DOHH2 (cell line): ENCODE measurements around the gene GSS.

Experiments used
- H3F3A ChIP-seq: fragments of 200-600 bp; sonication (generic), shearing (Covaris generic); 2 replicates; pipeline ENCODE4 v1.6.0; 2016; ENCODE audit warnings: antibody characterized with exemption, mild to moderate bottlenecking; ENCODE audit not compliant: control insufficient read depth, insufficient read depth
- H3K27ac ChIP-seq: fragments of 200-600 bp; sonication (generic); 2 replicates; pipeline ENCODE4 v1.5.1; 2014; ENCODE audit warnings: low read depth, mild to moderate bottlenecking, low read length, moderate library complexity
- H3K27me3 ChIP-seq: fragments of 200-600 bp; sonication (generic); 2 replicates; pipeline ENCODE4 v1.6.1; 2014; ENCODE audit warnings: mild to moderate bottlenecking, low read length, mixed read lengths; ENCODE audit not compliant: control insufficient read depth
- H3K36me3 ChIP-seq: fragments of 200-600 bp; sonication (generic); 2 replicates; pipeline ENCODE4 v1.6.1; 2014; ENCODE audit warnings: mild to moderate bottlenecking, low read length, moderate library complexity, mixed read lengths; ENCODE audit not compliant: control insufficient read depth
- H3K4me1 ChIP-seq: fragments of 200-600 bp; sonication (generic); 2 replicates; pipeline ENCODE4 v1.6.1; 2014; ENCODE audit warnings: mild to moderate bottlenecking, low read length, mixed read lengths; ENCODE audit not compliant: control insufficient read depth
- H3K4me2 ChIP-seq: fragments of 200-600 bp; sonication (generic); 2 replicates; pipeline ENCODE4 v1.6.0; 2014; ENCODE audit warnings: mild to moderate bottlenecking, low read length, moderate library complexity
- H3K4me3 ChIP-seq: fragments of 200-600 bp; sonication (generic); 2 replicates; pipeline ENCODE4 v1.5.1; 2014; ENCODE audit warnings: mild to moderate bottlenecking, low read length, mixed read lengths
- H3K79me2 ChIP-seq: fragments of 200-600 bp; sonication (generic); 2 replicates; pipeline ENCODE4 v1.6.1; 2014; ENCODE audit warnings: mild to moderate bottlenecking, low read length, mixed read lengths; ENCODE audit not compliant: control insufficient read depth
- H3K9me2 ChIP-seq: fragments of 200-600 bp; sonication (generic); replicated peaks from 2 replicates; pipeline ENCODE4 v1.6.1; 2014; ENCODE audit warnings: mild to moderate bottlenecking, low read length, mixed read lengths; ENCODE audit not compliant: control insufficient read depth
- H3K9me3 ChIP-seq: fragments of 200-600 bp; sonication (generic); 2 replicates; pipeline ENCODE4 v1.6.1; 2014; ENCODE audit warnings: antibody characterized with exemption, low read length, mixed read lengths; ENCODE audit not compliant: control insufficient read depth, insufficient read depth
- H4K20me1 ChIP-seq: fragments of 200-600 bp; sonication (generic); 2 replicates; pipeline ENCODE4 v1.6.0; 2014; ENCODE audit warnings: low read depth, mild to moderate bottlenecking, antibody characterized with exemption, low read length, moderate library complexity; ENCODE audit not compliant: control insufficient read depth, insufficient read depth
- CTCF ChIP-seq: fragments of 200-600 bp; sonication (generic); IDR thresholded peaks from one replicate; pipeline ENCODE4 v1.5.1; 2014; ENCODE audit warnings: antibody characterized with exemption, mild to moderate bottlenecking, low read depth, low read length; ENCODE audit not compliant: poor library complexity, severe bottlenecking
- EZH2phosphoT487 ChIP-seq: fragments of 200-600 bp; sonication (generic); IDR thresholded peaks from 2 replicates; pipeline ENCODE4 v1.6.1; 2017; ENCODE audit warnings: borderline replicate concordance, mild to moderate bottlenecking, antibody characterized with exemption, low read length, moderate library complexity, mixed read lengths

The GSS gene

GRCh38 chr20:34984756-34985261 lies 29.2 kb upstream of the GSS start:
- Histone ChIP-seq H3K9me2 (no peaks in the 10 kb centered on the region), H3F3A (no peaks in the 10 kb centered on the region), H3K4me2 (no peak overlapping the region), H4K20me1 (peaks cover 3% of the 10 kb centered on the region; the same call in 1 of the 2 replicates), H3K9me3 (no peaks in the 10 kb centered on the region), H3K79me2 (no peaks in the 10 kb centered on the region), H3K27ac (no peak overlapping the region), H3K4me3 (no peak overlapping the region), H3K27me3 (peaks cover 9% of the 10 kb centered on the region), H3K36me3 (no peaks in the 10 kb centered on the region), H3K4me1 (no peaks in the 10 kb centered on the region)
- TF ChIP-seq CTCF (no peak), EZH2phosphoT487 (no peak)

GRCh38 chr20:34983995-34984735 lies 28.6 kb upstream of the GSS start:
- peaks cover 9% of the 10 kb centered on the region for H3K27me3 ChIP-seq
- no peaks in the 10 kb centered on the region for H3K9me2 ChIP-seq
- no peaks in the 10 kb centered on the region for H3K9me3 ChIP-seq
- no peak overlapping the region for H3K4me2 ChIP-seq
- no peak overlapping the region for H3K4me3 ChIP-seq
- H3K4me1 ChIP-seq = no peaks in the 10 kb centered on the region
- H3K27ac ChIP-seq = no peak overlapping the region
- H3K36me3 ChIP-seq = no peaks in the 10 kb centered on the region
- H4K20me1 ChIP-seq = peaks cover 3% of the 10 kb centered on the region; the same call in 1 of the 2 replicates
- TF ChIP-seq EZH2phosphoT487 (no peak), CTCF (no peak)
- no peaks in the 10 kb centered on the region for H3K79me2 ChIP-seq
- H3F3A ChIP-seq = no peaks in the 10 kb centered on the region

GRCh38 chr20:34983089-34983820 lies 27.6 kb upstream of the GSS start:
- Histone ChIP-seq H4K20me1 (peaks cover 3% of the 10 kb centered on the region; the same call in 1 of the 2 replicates), H3K4me1 (no peaks in the 10 kb centered on the region), H3F3A (no peaks in the 10 kb centered on the region), H3K4me2 (no peak overlapping the region), H3K27ac (no peak overlapping the region), H3K79me2 (no peaks in the 10 kb centered on the region), H3K4me3 (no peak overlapping the region), H3K36me3 (no peaks in the 10 kb centered on the region), H3K9me2 (no peaks in the 10 kb centered on the region), H3K9me3 (no peaks in the 10 kb centered on the region), H3K27me3 (peaks cover 9% of the 10 kb centered on the region)
- TF ChIP-seq EZH2phosphoT487 (no peak), CTCF (no peak)
